Loucy (cell line): Measurements from ENCODE around the gene MEIS1.

Source experiments
- H2AFZ ChIP-seq: fragments of 200-600 bp; sonication (generic); 2 replicates; pipeline ENCODE4 v1.6.0; 2016; ENCODE audit warnings: antibody characterized with exemption, mild to moderate bottlenecking, low read length, moderate library complexity
- H3F3A ChIP-seq: fragments of 200-600 bp; 2 replicates; pipeline ENCODE4 v1.6.0; 2016; ENCODE audit warnings: antibody characterized with exemption, low read depth, mild to moderate bottlenecking
- H3K27me3 ChIP-seq: fragments of 200-600 bp; sonication (generic); 2 replicates; pipeline ENCODE4 v1.6.1; 2014; ENCODE audit warnings: low read length, mild to moderate bottlenecking; ENCODE audit not compliant: insufficient read depth, poor library complexity, severe bottlenecking
- H3K36me3 ChIP-seq: fragments of 200-600 bp; sonication (generic); 2 replicates; pipeline ENCODE4 v1.6.1; 2016; ENCODE audit warnings: low read length; ENCODE audit not compliant: insufficient read depth
- H3K4me1 ChIP-seq: fragments of 200-600 bp; sonication (generic); 2 replicates; pipeline ENCODE4 v1.5.1; 2014; ENCODE audit warnings: low read length, mild to moderate bottlenecking; ENCODE audit not compliant: insufficient read depth, poor library complexity, severe bottlenecking
- H3K4me2 ChIP-seq: fragments of 200-600 bp; sonication (generic); 2 replicates; pipeline ENCODE4 v1.6.0; 2014; ENCODE audit warnings: antibody characterized with exemption, low read length, low read depth, mild to moderate bottlenecking; ENCODE audit not compliant: poor library complexity, severe bottlenecking
- H3K4me3 ChIP-seq: fragments of 200-600 bp; sonication (generic); 2 replicates; pipeline ENCODE4 v1.5.1; 2014; ENCODE audit warnings: low read length, mild to moderate bottlenecking, mixed read lengths; ENCODE audit not compliant: poor library complexity, severe bottlenecking
- H3K79me2 ChIP-seq: fragments of 200-600 bp; sonication (generic); 2 replicates; pipeline ENCODE4 v1.6.1; 2014; ENCODE audit warnings: low read length; ENCODE audit not compliant: insufficient read depth
- H3K9ac ChIP-seq: fragments of 200-600 bp; sonication (generic); 2 replicates; pipeline ENCODE4 v1.6.0; 2014; ENCODE audit warnings: mild to moderate bottlenecking, low read depth, low read length, moderate library complexity; ENCODE audit not compliant: poor library complexity, severe bottlenecking
- H3K9me2 ChIP-seq: fragments of 200-600 bp; sonication (generic); replicated peaks from 2 replicates; pipeline ENCODE4 v1.6.1; 2016; ENCODE audit warnings: low read depth, low read length, mixed read lengths
- H3K9me3 ChIP-seq: fragments of 200-600 bp; sonication (generic); 2 replicates; pipeline ENCODE4 v1.6.1; 2014; ENCODE audit warnings: mild to moderate bottlenecking, antibody characterized with exemption, low read length, low read depth; ENCODE audit not compliant: insufficient read depth
- H4K20me1 ChIP-seq: fragments of 200-600 bp; sonication (generic); 2 replicates; pipeline ENCODE4 v1.6.0; 2014; ENCODE audit warnings: antibody characterized with exemption, low read length, mild to moderate bottlenecking; ENCODE audit not compliant: insufficient read depth, poor library complexity, severe bottlenecking
- EZH2phosphoT487 ChIP-seq: fragments of 200-600 bp; IDR thresholded peaks from 2 replicates; pipeline ENCODE4 v1.6.1; 2018; ENCODE audit warnings: antibody characterized with exemption, mild to moderate bottlenecking, moderate library complexity, borderline replicate concordance
- TF ChIP-seq, protein P1 (sequence below): fragments of 200-600 bp; sonication (generic); conservative IDR thresholded peaks from 2 replicates; pipeline ENCODE4 v1.5.1; 2014; ENCODE audit warnings: mild to moderate bottlenecking, antibody characterized with exemption, low read length

Gene MEIS1

GRCh38 chr2:66582987-66583880, 148.3 kb downstream of the MEIS1 start:
- Histone ChIP-seq H3K4me2 (no peak overlapping the region), H2AFZ (no peak overlapping the region)

DNA sequence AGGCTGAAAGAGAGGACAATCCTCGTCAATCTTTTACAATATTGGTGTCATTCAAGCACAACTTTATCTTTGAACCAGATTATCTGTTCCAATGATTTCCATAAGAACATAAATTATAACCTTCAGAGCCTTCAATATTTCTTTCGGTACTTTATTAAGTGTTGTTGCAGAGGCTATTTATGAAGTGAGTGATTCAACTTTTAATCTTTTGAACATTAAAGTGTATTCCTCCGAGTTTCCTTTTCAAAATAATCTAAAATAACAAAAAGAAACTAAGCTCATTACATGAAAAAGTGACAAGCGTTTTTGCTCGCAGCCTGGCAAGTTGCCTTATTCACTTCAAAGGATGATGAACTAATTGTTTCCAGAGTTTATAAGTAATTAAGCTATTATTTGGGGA, 149.0 kb downstream of the MEIS1 start:
- Histone ChIP-seq H3K4me2 (no peak overlapping the region), H3K36me3 (no peaks in the 10 kb centered on the region), H3K4me3 (no peak overlapping the region), H3K9ac (no peak overlapping the region), H3K27me3 (no peaks in the 10 kb centered on the region), H3K79me2 (no peaks in the 10 kb centered on the region), H3K9me3 (no peaks in the 10 kb centered on the region), H3K4me1 (no peaks in the 10 kb centered on the region), H3K9me2 (no peaks in the 10 kb centered on the region), H4K20me1 (no peaks in the 10 kb centered on the region), H2AFZ (no peak overlapping the region), H3F3A (no peaks in the 10 kb centered on the region)
- TF ChIP-seq, protein P1, sequence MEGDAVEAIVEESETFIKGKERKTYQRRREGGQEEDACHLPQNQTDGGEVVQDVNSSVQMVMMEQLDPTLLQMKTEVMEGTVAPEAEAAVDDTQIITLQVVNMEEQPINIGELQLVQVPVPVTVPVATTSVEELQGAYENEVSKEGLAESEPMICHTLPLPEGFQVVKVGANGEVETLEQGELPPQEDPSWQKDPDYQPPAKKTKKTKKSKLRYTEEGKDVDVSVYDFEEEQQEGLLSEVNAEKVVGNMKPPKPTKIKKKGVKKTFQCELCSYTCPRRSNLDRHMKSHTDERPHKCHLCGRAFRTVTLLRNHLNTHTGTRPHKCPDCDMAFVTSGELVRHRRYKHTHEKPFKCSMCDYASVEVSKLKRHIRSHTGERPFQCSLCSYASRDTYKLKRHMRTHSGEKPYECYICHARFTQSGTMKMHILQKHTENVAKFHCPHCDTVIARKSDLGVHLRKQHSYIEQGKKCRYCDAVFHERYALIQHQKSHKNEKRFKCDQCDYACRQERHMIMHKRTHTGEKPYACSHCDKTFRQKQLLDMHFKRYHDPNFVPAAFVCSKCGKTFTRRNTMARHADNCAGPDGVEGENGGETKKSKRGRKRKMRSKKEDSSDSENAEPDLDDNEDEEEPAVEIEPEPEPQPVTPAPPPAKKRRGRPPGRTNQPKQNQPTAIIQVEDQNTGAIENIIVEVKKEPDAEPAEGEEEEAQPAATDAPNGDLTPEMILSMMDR = no peak
- no peak for TF ChIP-seq EZH2phosphoT487

More at GRCh38 chr2:66582987-66583880, 148.3 kb downstream of the MEIS1 start:
- no peaks in the 10 kb centered on the region for H3K79me2 ChIP-seq
- no peaks in the 10 kb centered on the region for H3K27me3 ChIP-seq
- H4K20me1 ChIP-seq = no peaks in the 10 kb centered on the region
- H3K9me3 ChIP-seq = no peaks in the 10 kb centered on the region
- H3K36me3 ChIP-seq = no peaks in the 10 kb centered on the region
- no peaks in the 10 kb centered on the region for H3K9me2 ChIP-seq
- H3K4me1 ChIP-seq = no peaks in the 10 kb centered on the region
- TF ChIP-seq EZH2phosphoT487 = no peak
- TF ChIP-seq, protein P1 = no peak
- no peaks in the 10 kb centered on the region for H3F3A ChIP-seq
- H3K4me3 ChIP-seq = no peak overlapping the region
- no peak overlapping the region for H3K9ac ChIP-seq

DNA sequence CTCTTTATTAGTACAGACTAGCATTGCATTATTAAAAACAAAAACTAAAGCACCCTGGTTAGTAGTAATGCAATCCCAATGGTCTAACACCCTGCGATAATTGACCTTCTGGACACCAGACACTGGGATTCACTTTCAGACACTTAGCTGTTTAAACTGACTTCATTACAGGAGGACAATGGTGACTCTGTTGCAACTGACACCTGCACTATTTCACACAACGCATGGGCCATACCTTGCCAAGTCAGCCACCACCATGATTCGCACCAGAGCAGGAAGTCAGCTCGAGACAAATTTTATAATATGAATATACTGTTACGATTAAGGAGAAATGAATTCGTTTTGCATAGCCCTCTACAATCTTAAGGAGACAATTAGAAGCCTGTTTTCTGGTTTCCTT, 150.7 kb downstream of the MEIS1 start:
- Histone ChIP-seq H3K9me3 (no peaks in the 10 kb centered on the region), H2AFZ (no peak overlapping the region), H3K9ac (no peak overlapping the region), H3K4me1 (no peaks in the 10 kb centered on the region), H3K4me3 (no peak overlapping the region), H3K27me3 (no peaks in the 10 kb centered on the region), H3K9me2 (no peaks in the 10 kb centered on the region), H3K79me2 (no peaks in the 10 kb centered on the region), H4K20me1 (no peaks in the 10 kb centered on the region), H3F3A (no peaks in the 10 kb centered on the region), H3K36me3 (no peaks in the 10 kb centered on the region), H3K4me2 (no peak overlapping the region)
- no peak for TF ChIP-seq EZH2phosphoT487
- TF ChIP-seq, protein P1 = no peak
